22Rv1 (cell line): ENCODE measurements around the gene ZNF22.

Source experiments
- CTCF ChIP-seq: fragments of 450-650 bp; IDR thresholded peaks from 2 replicates; pipeline ENCODE4 v1.5.1; 2017; ENCODE audit warnings: mild to moderate bottlenecking
- ZFX ChIP-seq: fragments of 450-650 bp; IDR thresholded peaks from 2 replicates; pipeline ENCODE4 v1.6.1; 2017; ENCODE audit warnings: antibody characterized with exemption, borderline replicate concordance

GRCh38 chr10:45015590-45015989, 14.9 kb downstream of the ZNF22 start:
- TF ChIP-seq CTCF (no peak), ZFX (no peak)
